H1 (cell line): ENCODE data around the gene GULP1. TPM values are rescaled to one million over a fixed set of nuclear protein-coding genes. Genes with fewer than 3 reads are reported as not detected.

Experiments used
- CTCF ChIA-PET: fragments of 300-600 bp; sonication (Branson Sonifier 250); formaldehyde crosslinking; loops from one replicate; lab custom pipeline; 2021; ENCODE audit not compliant: partially characterized antibody; lab: Charles Lee
- POLR2A ChIA-PET: fragments of 300-600 bp; sonication (Branson Sonifier 250); formaldehyde crosslinking; loops from one replicate; lab custom pipeline; 2021; ENCODE audit warnings: inconsistent platforms; ENCODE audit not compliant: partially characterized antibody; lab: Charles Lee
- DNase-seq, 2 experiments: peaks; one replicate each; pipeline versions ENCODE4 v3.0.0 to v3.0.0-alpha.2; 2010 to 2022; ENCODE audit warnings: low spot score in 2 of 2, low read depth in 1 of 2, mixed read lengths in 1 of 2
- FAIRE-seq: peaks from 2 replicates; lab custom pipeline; 2011; peaks lifted over from hg19 to GRCh38; lab: Jason Lieb, UNC
- H2AFZ ChIP-seq: 2 replicates; pipeline ENCODE4 v1.8.1; 2012; ENCODE audit warnings: low read length, inconsistent platforms
- H2AK5ac ChIP-seq: 2 replicates; pipeline ENCODE4 v1.6.1; 2013; ENCODE audit warnings: low read depth, low read length
- H2BK120ac ChIP-seq: replicated peaks from 2 replicates; pipeline ENCODE3; 2013; ENCODE audit warnings: low read depth, low read length, inconsistent platforms
- H2BK12ac ChIP-seq: 2 replicates; pipeline ENCODE4 v1.6.1; 2013; ENCODE audit warnings: low read depth, low read length
- H2BK15ac ChIP-seq: 2 replicates; pipeline ENCODE4 v1.6.1; 2013; ENCODE audit warnings: low read length
- H2BK20ac ChIP-seq: 2 replicates; pipeline ENCODE4 v1.6.1; 2013; ENCODE audit warnings: low read length
- H2BK5ac ChIP-seq: 2 replicates; pipeline ENCODE4 v1.6.1; 2013; ENCODE audit warnings: low read depth, low read length
- H3K14ac ChIP-seq: 2 replicates; pipeline ENCODE4 v1.6.1; 2013; ENCODE audit warnings: inconsistent platforms; ENCODE audit not compliant: insufficient read length
- H3K18ac ChIP-seq: 2 replicates; pipeline ENCODE4 v1.6.1; 2013; ENCODE audit warnings: low read length; ENCODE audit errors: extremely low read depth
- H3K23ac ChIP-seq: 2 replicates; pipeline ENCODE4 v1.6.1; 2013; ENCODE audit warnings: inconsistent platforms; ENCODE audit not compliant: insufficient read length
- H3K23me2 ChIP-seq: 2 replicates; pipeline ENCODE4 v1.6.1; 2013; ENCODE audit warnings: low read depth, low read length
- H3K27ac ChIP-seq: 2 replicates; pipeline ENCODE4 v1.6.1; 2011; ENCODE audit warnings: low read depth, low read length, inconsistent platforms
- H3K27me3 ChIP-seq, 4 experiments: replicated peaks in 1 of 4; 1 replicate in 1 of 4; 2 replicates in 3 of 4; pipeline versions ENCODE4 v1.6.1 to v1.8.1; 2011 to 2013; ENCODE audit warnings: low read length in 3 of 4, mild to moderate bottlenecking in 3 of 4, inconsistent platforms in 2 of 4, mixed read lengths in 2 of 4, moderate library complexity in 1 of 4; ENCODE audit not compliant: control insufficient read depth in 3 of 4, insufficient read depth in 3 of 4; ENCODE audit errors: extremely low read depth in 1 of 4
- H3K36me3 ChIP-seq, 4 experiments: 2 replicates each; pipeline versions ENCODE4 v1.6.1 to v1.8.1; 2011 to 2013; ENCODE audit warnings: mild to moderate bottlenecking in 4 of 4, low read length in 3 of 4, moderate library complexity in 2 of 4, control low read depth in 1 of 4, inconsistent platforms in 1 of 4; ENCODE audit not compliant: insufficient read depth in 4 of 4, control insufficient read depth in 2 of 4
- H3K4ac ChIP-seq: replicated peaks from 2 replicates; pipeline ENCODE3; 2013; ENCODE audit warnings: low read length, low read depth, mixed read lengths, inconsistent platforms; ENCODE audit not compliant: insufficient read length
- H3K4me1 ChIP-seq, 4 experiments: replicated peaks in 1 of 4; 1 replicate in 1 of 4; 2 replicates in 3 of 4; pipeline versions ENCODE4 v1.6.1 to v1.8.1; 2011 to 2013; ENCODE audit warnings: low read length in 3 of 4, inconsistent platforms in 2 of 4, mixed read lengths in 1 of 4; ENCODE audit not compliant: insufficient read depth in 4 of 4, control insufficient read depth in 3 of 4
- H3K4me2 ChIP-seq, 2 experiments: 2 replicates each; pipeline versions ENCODE4 v1.6.1 to v1.8.1; 2011 to 2013; ENCODE audit warnings: low read depth in 2 of 2, low read length in 2 of 2, control low read depth in 1 of 2, inconsistent platforms in 1 of 2, mild to moderate bottlenecking in 1 of 2; ENCODE audit not compliant: insufficient read depth in 1 of 2
- H3K4me3 ChIP-seq, 4 experiments: fragments of 200-600, 300-600 bp in 1 of 4; sonication (generic), shearing (Covaris generic), sonication (Bioruptor Twin) in 1 of 4; 2 replicates each; pipeline versions ENCODE4 v1.5.1 to v1.8.1; 2011 to 2016; ENCODE audit warnings: low read length in 4 of 4, low read depth in 3 of 4, control low read depth in 2 of 4, inconsistent platforms in 2 of 4, mild to moderate bottlenecking in 2 of 4, mixed read lengths in 1 of 4, moderate library complexity in 1 of 4; ENCODE audit not compliant: insufficient read depth in 2 of 4; ENCODE audit errors: extremely low read depth in 1 of 4
- H3K56ac ChIP-seq: replicated peaks from 2 replicates; pipeline ENCODE3; 2013; ENCODE audit warnings: low read depth, mild to moderate bottlenecking, mixed read lengths, low read length, inconsistent platforms; ENCODE audit not compliant: insufficient read length
- H3K79me1 ChIP-seq: 2 replicates; pipeline ENCODE4 v1.6.1; 2013; ENCODE audit warnings: low read depth, low read length, control low read depth
- H3K79me2 ChIP-seq, 2 experiments: 2 replicates each; pipeline versions ENCODE4 v1.6.1 to v1.8.1; 2012 to 2013; ENCODE audit warnings: low read length in 2 of 2, mild to moderate bottlenecking in 2 of 2, inconsistent platforms in 1 of 2; ENCODE audit not compliant: insufficient read depth in 2 of 2, control insufficient read depth in 1 of 2
- H3K9ac ChIP-seq, 4 experiments: replicated peaks in 1 of 4; 1 replicate in 1 of 4; 2 replicates in 3 of 4; pipeline versions ENCODE4 v1.6.1 to v1.8.1; 2011 to 2013; ENCODE audit warnings: low read depth in 3 of 4, low read length in 3 of 4, control low read depth in 2 of 4, mild to moderate bottlenecking in 2 of 4, moderate library complexity in 2 of 4, inconsistent platforms in 1 of 4; ENCODE audit errors: extremely low read depth in 1 of 4
- H3K9me3 ChIP-seq, 2 experiments: 2 replicates each; pipeline versions ENCODE4 v1.6.1 to v1.8.1; 2012 to 2013; ENCODE audit warnings: mild to moderate bottlenecking in 2 of 2, moderate library complexity in 2 of 2, control low read depth in 1 of 2, inconsistent platforms in 1 of 2, low read depth in 1 of 2, low read length in 1 of 2, mixed read lengths in 1 of 2; ENCODE audit not compliant: insufficient read depth in 2 of 2
- H4K20me1 ChIP-seq, 2 experiments: replicated peaks in 1 of 2; 2 replicates each; pipeline versions ENCODE3 to v1.8.1; 2011 to 2013; ENCODE audit warnings: inconsistent platforms in 2 of 2, low read length in 2 of 2, mild to moderate bottlenecking in 1 of 2; ENCODE audit not compliant: insufficient read depth in 2 of 2, control insufficient read depth in 1 of 2
- H4K5ac ChIP-seq: 2 replicates; pipeline ENCODE4 v1.6.1; 2013; ENCODE audit warnings: low read length, low read depth, mixed read lengths, inconsistent platforms; ENCODE audit not compliant: insufficient read length
- H4K8ac ChIP-seq: 2 replicates; pipeline ENCODE4 v1.8.0; 2013; ENCODE audit warnings: mild to moderate bottlenecking, moderate library complexity, low read length, inconsistent platforms; ENCODE audit not compliant: insufficient read depth; ENCODE audit errors: extremely low read depth
- H4K91ac ChIP-seq: replicated peaks from 2 replicates; pipeline ENCODE3; 2013; ENCODE audit warnings: low read length, mixed read lengths, inconsistent platforms; ENCODE audit not compliant: insufficient read length
- SIN3A ChIP-seq, 2 experiments: IDR thresholded peaks in 1 of 2; conservative IDR thresholded peaks in 1 of 2; 2 replicates each; pipeline ENCODE4 v1.6.1; 2011 to 2012; ENCODE audit warnings: low read length in 2 of 2, improper control_type of control experiment in 1 of 2, low read depth in 1 of 2, mild to moderate bottlenecking in 1 of 2
- TAF1 ChIP-seq: IDR thresholded peaks from 2 replicates; pipeline ENCODE4 v1.6.1; 2011; ENCODE audit warnings: mild to moderate bottlenecking, low read depth, low read length
- WGBS, 2 experiments: shearing (Covaris generic) in 1 of 2; methylation state at CpG; one replicate each; pipeline versions ENCODE4 v1.1.6 to v1.1.7; 2013 to 2015; ENCODE audit warnings: low lambda C conversion rate in 2 of 2, mixed read lengths in 2 of 2, inconsistent platforms in 1 of 2, low coverage in 1 of 2, missing lambda C conversion rate in 1 of 2; ENCODE audit not compliant: insufficient replicate concordance in 2 of 2, insufficient coverage in 1 of 2, insufficient read length in 1 of 2; ENCODE audit errors: extremely low coverage in 1 of 2, missing lambda C conversion rate in 1 of 2; 5-methylcytosine and 5-hydroxymethylcytosine counted together
- polyA plus RNA-seq, 7 experiments: library from polyadenylated mRNA; depleted of rRNA in 3 of 7; stranded (reverse) in 5 of 7; unstranded in 2 of 7; fragments of >200 nt in 5 of 7; fragments of 200-250 nt in 2 of 7; gene quantifications; 1 replicate in 5 of 7; 2 replicates in 1 of 7; 4 replicates in 1 of 7; pipeline versions ENCODE4 v1.2.1 to v1.2.3, GENCODE V29; 2011 to 2013; ENCODE audit warnings: missing spikeins in 2 of 7, mixed read lengths in 2 of 7
- total RNA-seq: library from RNA; stranded (reverse); fragmentation: NEBNext Ultra II Directional; extraction: Animal tissue kit (Norgen Biotek cat#: 25700); gene quantifications from 2 replicates; pipeline ENCODE4 v1.2.1, GENCODE V29; 2021
- TF ChIP-seq, protein P1 (sequence below), 3 experiments: IDR thresholded peaks; 1 replicate in 2 of 3; 2 replicates in 1 of 3; pipeline versions ENCODE4 v1.5.1 to v1.6.1; 2011; ENCODE audit warnings: low read length in 3 of 3, mild to moderate bottlenecking in 3 of 3, inconsistent platforms in 2 of 3, low read depth in 1 of 3, moderate library complexity in 1 of 3; ENCODE audit not compliant: insufficient read depth in 1 of 3; ENCODE audit errors: control extremely low read depth in 1 of 3

The GULP1 gene
- total and polyA plus RNA-seq, 2 of the 8 experiments (the other 6 are each of a cell fraction or from before 2014, with no cell fraction given), result 69.7 to 139 TPM

DNA sequence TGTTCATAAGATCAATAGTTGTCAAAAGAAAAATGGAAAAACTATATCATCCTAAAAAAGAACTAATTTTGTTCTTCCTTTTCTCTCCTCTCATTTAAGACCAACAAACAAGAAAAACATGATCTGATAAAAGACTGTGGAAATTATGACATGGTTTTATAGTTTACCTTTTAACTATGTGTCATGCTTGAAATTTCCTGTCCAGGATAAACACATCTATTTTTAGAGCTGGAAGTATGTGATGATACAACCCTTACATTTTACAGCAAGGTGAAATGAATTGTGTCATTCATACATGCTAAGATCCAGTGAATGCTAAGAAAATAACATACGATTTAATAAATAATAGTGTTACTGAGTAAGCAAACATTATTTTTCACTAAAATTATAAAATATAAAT is 89.9 kb downstream of the GULP1 start:
- no peak overlapping the region for H3K27ac ChIP-seq
- H4K20me1 ChIP-seq, result no peaks in the 10 kb centered on the region
- TF ChIP-seq SIN3A (conservative IDR thresholded peaks at IDR 0.05 in 1 of 2, IDR thresholded peaks at IDR 0.05 in 1 of 2; ENCODE audit: low read depth in 1 of 2, low read length in 2 of 2) (no peak), TAF1 (no peak)
- TF ChIP-seq, protein P1, sequence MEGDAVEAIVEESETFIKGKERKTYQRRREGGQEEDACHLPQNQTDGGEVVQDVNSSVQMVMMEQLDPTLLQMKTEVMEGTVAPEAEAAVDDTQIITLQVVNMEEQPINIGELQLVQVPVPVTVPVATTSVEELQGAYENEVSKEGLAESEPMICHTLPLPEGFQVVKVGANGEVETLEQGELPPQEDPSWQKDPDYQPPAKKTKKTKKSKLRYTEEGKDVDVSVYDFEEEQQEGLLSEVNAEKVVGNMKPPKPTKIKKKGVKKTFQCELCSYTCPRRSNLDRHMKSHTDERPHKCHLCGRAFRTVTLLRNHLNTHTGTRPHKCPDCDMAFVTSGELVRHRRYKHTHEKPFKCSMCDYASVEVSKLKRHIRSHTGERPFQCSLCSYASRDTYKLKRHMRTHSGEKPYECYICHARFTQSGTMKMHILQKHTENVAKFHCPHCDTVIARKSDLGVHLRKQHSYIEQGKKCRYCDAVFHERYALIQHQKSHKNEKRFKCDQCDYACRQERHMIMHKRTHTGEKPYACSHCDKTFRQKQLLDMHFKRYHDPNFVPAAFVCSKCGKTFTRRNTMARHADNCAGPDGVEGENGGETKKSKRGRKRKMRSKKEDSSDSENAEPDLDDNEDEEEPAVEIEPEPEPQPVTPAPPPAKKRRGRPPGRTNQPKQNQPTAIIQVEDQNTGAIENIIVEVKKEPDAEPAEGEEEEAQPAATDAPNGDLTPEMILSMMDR (IDR thresholded peaks at IDR 0.05; ENCODE audit: control extremely low read depth in 1 of 3, insufficient read depth in 1 of 3, low read depth in 1 of 3, low read length in 3 of 3), result no peak

More for the DNA sequence above, 89.9 kb downstream of the GULP1 start:
- H2AK5ac ChIP-seq, result no peak overlapping the region
- no peak overlapping the region for H3K14ac ChIP-seq
- no peak overlapping the region for H3K23ac ChIP-seq
- H3K9me3 ChIP-seq, result peaks cover 19 to 22% of the 10 kb centered on the region in 2 experiments
- no peaks in the 10 kb centered on the region; the same call in 1 of the 2 replicates for H3K79me1 ChIP-seq
- H3K4me1 ChIP-seq, result peaks cover 0 to 3% (median 1%) of the 10 kb centered on the region in 4 experiments; a peak in 2 of 7 replicates
- H4K8ac ChIP-seq, result no peak overlapping the region
- no peak for DNase-seq
- H3K4ac ChIP-seq, result no peak overlapping the region
- H3K4me2 ChIP-seq, result no peak overlapping the region
- H2BK12ac ChIP-seq, result no peak overlapping the region
- no peaks in the 10 kb centered on the region for H3K27me3 ChIP-seq
- peaks cover 2 to 77% of the 10 kb centered on the region in 2 experiments; a peak in 3 of 4 replicates for H3K79me2 ChIP-seq
- no peak overlapping the region for H2AFZ ChIP-seq
- H3K4me3 ChIP-seq, result no peak overlapping the region
- 94% methylated on average over 1 of the region's 1 CpG; no CpG with 5 or more reads in 1 of the 2 experiments for WGBS, 2 experiments
- H3K56ac ChIP-seq, result no peak overlapping the region
- H3K36me3 ChIP-seq, result peaks cover 3 to 36% (median 24%) of the 10 kb centered on the region in 4 experiments; a peak in 7 of 8 replicates
- no peak overlapping the region for H2BK15ac ChIP-seq
- no peak overlapping the region for H3K18ac ChIP-seq
- H4K5ac ChIP-seq, result no peak overlapping the region
- H4K91ac ChIP-seq, result no peak overlapping the region
- no peak for FAIRE-seq
- POLR2A ChIA-PET, result interaction anchor here (1.2 to 1.5 kb wide), 2 partner anchors 13 to 59 kb away, joined by 4 to 5 read pairs; no protein-coding TSS in a partner anchor
- no peak overlapping the region for H3K9ac ChIP-seq
- CTCF ChIA-PET, result interaction anchor here (3.6 to 4.0 kb wide), 2 partner anchors 12 to 14 kb away, joined by 16 to 20 read pairs; no protein-coding TSS in a partner anchor
- H2BK120ac ChIP-seq, result no peak overlapping the region
- H2BK20ac ChIP-seq, result no peak overlapping the region
- H3K23me2 ChIP-seq, result no peaks in the 10 kb centered on the region
- no peak overlapping the region for H2BK5ac ChIP-seq
